IPS-20b (cell line): ENCODE data around the gene PTGER1.
A peak's percentile ranks its signal among the peaks of the same experiment; 100 is the strongest.

Source experiments
- H3K27ac ChIP-seq: one replicate; pipeline ENCODE4 v1.5.1; 2013; ENCODE audit warnings: low read length
- H3K27me3 ChIP-seq: 2 replicates; pipeline ENCODE4 v1.6.1; 2013; ENCODE audit warnings: mild to moderate bottlenecking, low read length, inconsistent platforms; ENCODE audit not compliant: insufficient read depth
- H3K36me3 ChIP-seq: 2 replicates; pipeline ENCODE4 v1.6.1; 2013; ENCODE audit warnings: low read depth, mild to moderate bottlenecking, inconsistent platforms, low read length, moderate library complexity; ENCODE audit not compliant: insufficient read depth
- H3K4me1 ChIP-seq: 2 replicates; pipeline ENCODE4 v1.6.1; 2013; ENCODE audit warnings: mild to moderate bottlenecking, control low read depth, inconsistent platforms, low read length, moderate library complexity; ENCODE audit not compliant: insufficient read depth
- H3K4me3 ChIP-seq: 2 replicates; pipeline ENCODE4 v1.5.1; 2013; ENCODE audit warnings: mild to moderate bottlenecking, low read length, inconsistent platforms
- H3K9ac ChIP-seq: 2 replicates; pipeline ENCODE4 v1.6.1; 2013; ENCODE audit warnings: low read depth, mild to moderate bottlenecking, inconsistent platforms, low read length, moderate library complexity
- H3K9me3 ChIP-seq: 2 replicates; pipeline ENCODE4 v1.6.1; 2013; ENCODE audit warnings: mild to moderate bottlenecking, low read depth, low read length, inconsistent platforms; ENCODE audit not compliant: insufficient read depth

The PTGER1 gene

DNA sequence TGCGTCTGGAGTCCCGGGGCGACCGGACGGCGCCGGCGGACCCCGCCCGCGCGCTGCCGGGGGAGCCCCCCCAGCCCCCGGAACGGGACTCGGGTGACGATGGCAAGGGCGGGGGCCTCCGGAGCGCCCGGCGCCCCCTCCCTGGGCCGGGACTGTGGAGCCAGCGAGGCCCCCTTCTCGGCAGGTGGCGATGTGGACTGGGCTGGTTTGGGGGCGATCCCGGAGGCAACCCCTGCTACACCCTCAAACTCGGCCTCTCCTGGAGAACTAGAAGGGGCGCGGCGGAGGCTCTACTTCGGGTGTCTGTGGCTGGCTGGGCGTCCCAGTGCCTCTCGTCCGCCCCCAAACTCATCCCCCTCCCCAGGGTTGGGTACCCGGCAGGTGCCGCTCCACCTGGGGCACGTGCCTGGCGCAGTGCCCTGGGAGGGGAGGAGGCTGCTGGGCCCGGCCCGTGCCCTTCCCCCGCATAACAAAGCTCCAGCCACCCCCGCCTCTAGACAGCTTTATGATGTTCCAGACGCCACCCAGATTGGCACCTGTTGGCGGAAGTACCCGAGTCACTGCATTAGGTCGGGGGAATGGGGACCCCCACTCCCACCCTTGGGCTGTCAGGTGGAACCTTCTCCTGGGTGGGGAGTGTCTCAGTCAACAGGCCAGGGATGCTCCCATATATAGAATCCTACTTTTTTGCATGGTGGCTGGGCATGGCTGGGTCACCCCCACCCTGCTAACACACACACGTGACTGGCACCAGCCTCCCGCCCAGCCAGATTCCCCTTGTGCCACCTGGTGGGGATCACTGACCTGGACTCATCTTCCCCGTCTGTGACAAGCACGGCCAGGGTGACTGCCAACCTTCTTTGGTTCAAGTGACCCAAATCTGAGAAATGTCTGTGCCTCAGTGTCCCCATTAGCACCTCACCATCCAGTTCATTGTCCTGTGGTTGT is 41.3 kb downstream of the PTGER1 start:
- Histone ChIP-seq H3K4me1 (peaks cover 4% of the 10 kb centered on the region; the same call in 1 of the 2 replicates), H3K9me3 (no peaks in the 10 kb centered on the region), H3K27ac (no peak overlapping the region), H3K4me3 (peak overlapping the region; percentile 75), H3K9ac (peak overlapping the region; percentile 65; the same call in 1 of the 2 replicates), H3K27me3 (peaks cover 16% of the 10 kb centered on the region; the same call in 1 of the 2 replicates), H3K36me3 (no peaks in the 10 kb centered on the region)

GRCh38 chr19:14432791-14433553 is 42.2 kb downstream of the PTGER1 start, which contains the start of gene PKN1:
PKN1 (plus strand) TSS chr19:14433306; CDS start chr19:14433522, 216 bp downstream.
- no peaks in the 10 kb centered on the region for H3K36me3 ChIP-seq
- H3K4me3 ChIP-seq = peak within 1 kb of the TSS; percentile 75
- no peak within 1 kb of the TSS for H3K27ac ChIP-seq
- H3K9ac ChIP-seq = peak within 1 kb of the TSS; percentile 65; the same call in 1 of the 2 replicates
- no peaks in the 10 kb centered on the region for H3K9me3 ChIP-seq
- H3K27me3 ChIP-seq = peaks cover 16% of the 10 kb centered on the region; the same call in 1 of the 2 replicates
- H3K4me1 ChIP-seq = peaks cover 4% of the 10 kb centered on the region; the same call in 1 of the 2 replicates

- no peak overlapping the region for H3K9ac ChIP-seq
- no peaks in the 10 kb centered on the region for H3K36me3 ChIP-seq
- H3K27ac ChIP-seq = no peak overlapping the region
- H3K4me3 ChIP-seq = no peak overlapping the region
- H3K9me3 ChIP-seq = no peaks in the 10 kb centered on the region
- peaks cover 16% of the 10 kb centered on the region; the same call in 1 of the 2 replicates for H3K27me3 ChIP-seq
- H3K4me1 ChIP-seq = peaks cover 4% of the 10 kb centered on the region; the same call in 1 of the 2 replicates
Observed at GRCh38 chr19:14430712-14431111, 44.4 kb downstream of the PTGER1 start.

GRCh38 chr19:14428882-14429416 is 46.2 kb downstream of the PTGER1 start:
- Histone ChIP-seq H3K27ac (no peak overlapping the region), H3K4me3 (no peak overlapping the region), H3K4me1 (peaks cover under 1% of the 10 kb centered on the region; the same call in 1 of the 2 replicates), H3K27me3 (peaks cover 16% of the 10 kb centered on the region; the same call in 1 of the 2 replicates), H3K9me3 (no peaks in the 10 kb centered on the region), H3K36me3 (no peaks in the 10 kb centered on the region), H3K9ac (no peak overlapping the region)

- H3K9ac ChIP-seq = no peak overlapping the region
- no peaks in the 10 kb centered on the region for H3K36me3 ChIP-seq
- peaks cover 14% of the 10 kb centered on the region; the same call in 1 of the 2 replicates for H3K27me3 ChIP-seq
- no peak overlapping the region for H3K27ac ChIP-seq
- H3K9me3 ChIP-seq = no peaks in the 10 kb centered on the region
- no peak overlapping the region for H3K4me3 ChIP-seq
- peaks cover 3% of the 10 kb centered on the region; the same call in 1 of the 2 replicates for H3K4me1 ChIP-seq
Observed at GRCh38 chr19:14427461-14427860, 47.7 kb downstream of the PTGER1 start.

DNA sequence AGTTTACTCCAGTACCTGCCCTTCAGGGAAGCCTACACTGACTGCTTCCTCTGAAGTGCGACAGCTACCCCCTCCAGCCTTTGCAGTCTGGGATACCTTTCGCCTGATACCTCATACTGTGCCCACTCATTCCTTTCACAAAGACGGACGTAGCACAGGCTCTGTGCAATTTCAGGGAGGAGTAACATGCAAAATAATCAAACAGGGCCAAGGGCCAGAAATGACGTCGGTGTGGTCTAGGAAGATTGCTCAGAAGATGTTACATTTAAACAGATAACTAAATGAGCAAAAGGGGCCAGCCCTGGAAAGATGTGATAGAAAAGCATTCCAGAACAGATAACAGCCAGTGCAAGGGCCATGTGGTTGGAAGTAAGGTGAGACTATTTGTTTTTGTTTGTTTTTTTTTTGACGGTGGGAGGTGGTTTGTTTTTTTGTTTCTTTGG is 49.4 kb downstream of the PTGER1 start:
- peaks cover 1% of the 10 kb centered on the region; the same call in 1 of the 2 replicates for H3K27me3 ChIP-seq
- H3K4me3 ChIP-seq = no peak overlapping the region
- no peaks in the 10 kb centered on the region for H3K36me3 ChIP-seq
- no peaks in the 10 kb centered on the region for H3K9me3 ChIP-seq
- no peak overlapping the region for H3K27ac ChIP-seq
- H3K4me1 ChIP-seq = peaks cover 3% of the 10 kb centered on the region; the same call in 1 of the 2 replicates
- no peak overlapping the region for H3K9ac ChIP-seq
